GM18507 (cell line): ENCODE data around the gene ADGRG6.
"Not testable (repeated sequence)": the region's sequence is repeated elsewhere in the genome, so short reads cannot be mapped to it uniquely, and the experiment has no call there.

ENCODE experiments used
- DNase-seq: peaks from one replicate; pipeline ENCODE4 v3.0.0; 2011; ENCODE audit warnings: low read depth; ENCODE audit not compliant: insufficient read length; ENCODE audit errors: extremely low spot score
- FAIRE-seq: peaks from 2 replicates; lab custom pipeline; 2011; peaks lifted over from hg19 to GRCh38; lab: Jason Lieb, UNC

Gene ADGRG6

DNA sequence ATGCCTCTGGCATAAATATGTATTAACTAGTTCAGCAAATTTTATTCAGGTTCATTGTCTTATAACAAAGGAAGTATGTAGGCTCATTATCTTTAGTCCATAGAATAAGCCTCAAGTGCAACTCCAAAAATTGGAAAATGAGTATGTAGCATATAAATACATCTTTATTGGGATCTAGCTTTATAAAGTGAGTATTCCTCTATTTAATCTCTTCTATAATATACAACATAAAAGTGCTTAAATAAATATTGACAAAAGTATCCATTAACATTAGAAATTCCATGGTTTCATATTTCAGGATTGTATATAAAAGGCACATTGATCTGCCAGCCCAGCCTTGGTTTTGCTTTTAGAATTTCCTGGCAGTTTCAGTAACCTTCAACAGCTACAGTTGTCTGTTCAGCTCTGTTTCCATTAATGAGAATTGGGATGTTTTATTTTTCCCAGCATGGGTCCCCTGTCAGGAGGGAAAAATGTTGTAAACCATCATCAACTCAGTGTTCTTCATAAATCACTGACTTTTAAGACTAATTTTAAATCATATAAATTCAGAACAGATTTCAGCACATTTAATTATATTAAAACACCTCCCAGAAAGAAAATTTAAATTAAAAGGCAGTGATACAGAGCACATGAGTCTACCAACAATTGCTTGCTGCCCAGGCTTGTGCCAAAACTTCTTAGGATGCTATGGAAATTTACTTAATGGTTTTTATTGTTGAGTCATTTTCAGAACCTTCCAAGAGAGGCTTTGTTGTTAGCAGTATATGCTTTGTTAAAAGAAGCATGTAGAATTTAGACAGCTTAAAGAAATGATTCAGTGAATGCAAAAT lies 119.7 kb downstream of the ADGRG6 start:
- no peak for DNase-seq
- FAIRE-seq: no peak

- FAIRE-seq, DNase-seq: not testable (repeated sequence)
Observed at GRCh38 chr6:142426444-142427132, 124.8 kb downstream of the ADGRG6 start.

- DNase-seq, FAIRE-seq: not testable (repeated sequence)
Observed at GRCh38 chr6:142428468-142428867, 126.7 kb downstream of the ADGRG6 start.

DNA sequence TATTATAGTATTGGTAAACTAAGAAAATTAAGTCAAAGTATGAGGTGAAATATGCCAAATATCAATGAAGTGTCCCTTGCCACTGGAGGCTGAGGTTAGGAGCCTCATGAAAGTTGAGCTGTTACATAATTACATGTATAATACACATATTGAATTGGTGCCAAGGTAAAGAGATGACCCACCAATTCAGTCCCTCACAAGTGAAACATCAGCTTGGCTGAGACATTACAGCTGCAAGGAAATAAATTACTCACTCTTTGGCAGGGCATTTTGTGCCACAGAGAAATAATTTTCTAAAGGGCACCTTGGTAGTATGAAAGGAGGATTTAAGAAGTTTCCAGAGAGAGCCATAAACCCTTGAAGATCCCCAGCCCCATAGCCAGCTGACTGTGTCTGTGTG lies 127.4 kb downstream of the ADGRG6 start:
- no peak for DNase-seq

GRCh38 chr6:142433419-142433818 lies 131.6 kb downstream of the ADGRG6 start:
- no peak for DNase-seq
- no peak for FAIRE-seq

More for the DNA sequence above, 127.4 kb downstream of the ADGRG6 start:
- FAIRE-seq: no peak

DNA sequence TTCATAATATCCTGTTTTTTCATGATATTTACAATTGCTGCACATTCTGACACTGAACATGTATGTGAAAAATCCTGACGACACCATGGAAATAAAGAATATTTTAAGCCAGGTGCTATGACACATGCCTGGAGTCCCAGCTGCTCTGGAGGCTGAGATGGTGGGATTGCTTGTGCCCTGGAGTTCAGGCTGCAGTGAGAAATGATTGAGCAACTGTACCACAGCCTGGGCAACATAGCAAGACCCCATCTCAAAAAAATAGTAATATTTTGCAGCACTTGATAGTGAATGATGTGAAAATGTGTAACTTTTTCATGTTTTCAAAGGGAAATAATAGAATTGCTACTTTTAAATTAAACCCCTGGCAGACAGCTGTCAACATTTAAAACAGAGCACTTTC lies 137.1 kb downstream of the ADGRG6 start:
- FAIRE-seq (no peak), DNase-seq (no peak)

- DNase-seq (no peak), FAIRE-seq (no peak)
Observed at GRCh38 chr6:142440600-142441293, 138.9 kb downstream of the ADGRG6 start.

DNA sequence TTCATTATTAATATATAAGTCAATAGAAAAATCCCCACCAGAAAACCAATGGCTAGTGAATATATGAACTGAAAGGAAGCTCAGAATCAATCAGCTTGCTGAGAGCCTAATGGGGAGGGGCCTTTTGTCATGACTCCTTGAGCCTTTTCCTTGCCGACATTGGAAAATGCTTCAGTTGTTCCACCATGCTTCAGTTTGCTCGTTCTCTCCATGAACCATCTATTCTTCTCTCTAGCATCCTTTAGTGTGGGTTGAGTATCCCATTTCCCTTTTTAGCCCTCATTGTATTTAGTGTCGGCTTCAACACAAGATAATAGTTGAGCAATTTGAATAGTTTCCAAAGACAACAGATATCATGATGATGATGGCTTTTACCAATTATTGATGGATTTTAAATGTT lies 139.9 kb downstream of the ADGRG6 start:
- no peak for DNase-seq
- no peak for FAIRE-seq

DNA sequence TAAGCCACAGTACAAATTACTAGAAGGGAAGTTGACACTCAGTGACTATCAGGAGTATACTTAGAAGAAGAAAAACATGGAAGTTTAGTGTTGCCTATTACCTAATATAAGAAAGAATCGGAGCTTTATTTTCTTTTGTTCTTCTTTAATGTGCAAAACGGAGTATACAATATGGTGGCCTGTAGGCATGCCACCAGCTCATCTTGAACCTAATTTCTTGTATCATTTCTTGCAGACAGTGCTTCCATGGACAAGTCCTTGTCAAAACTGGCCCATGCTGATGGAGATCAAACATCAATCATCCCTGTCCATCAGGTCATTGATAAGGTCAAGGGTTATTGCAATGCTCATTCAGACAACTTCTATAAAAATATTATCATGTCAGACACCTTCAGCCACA lies 141.3 kb downstream of the ADGRG6 start:
- no peak for FAIRE-seq

DNA sequence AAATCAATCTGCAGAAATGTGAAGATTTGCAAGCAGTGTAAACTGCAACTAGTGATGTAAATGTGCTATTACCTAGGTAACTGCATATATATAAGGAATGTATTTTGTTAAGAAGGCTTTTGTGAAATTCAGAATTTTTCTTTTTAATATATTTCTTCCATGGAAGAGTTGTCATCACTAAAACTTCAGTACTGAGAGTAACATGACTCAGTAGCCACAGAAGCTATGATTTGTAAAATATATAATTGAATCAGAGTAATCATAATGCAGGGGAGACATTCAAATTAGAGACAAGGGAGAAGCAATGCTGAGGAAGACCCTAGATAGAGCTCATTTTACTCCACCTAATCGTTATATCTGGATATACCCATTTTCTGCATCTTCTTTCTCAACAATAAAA lies 141.7 kb downstream of the ADGRG6 start:
- FAIRE-seq (no peak), DNase-seq (no peak)

More for the DNA sequence above, 141.3 kb downstream of the ADGRG6 start:
- no peak for DNase-seq

GRCh38 chr6:142444376-142444775 lies 142.6 kb downstream of the ADGRG6 start:
- FAIRE-seq (no peak), DNase-seq (no peak)

- FAIRE-seq (no peak), DNase-seq (no peak)
Observed at GRCh38 chr6:142444881-142445301, 143.1 kb downstream of the ADGRG6 start.

DNA sequence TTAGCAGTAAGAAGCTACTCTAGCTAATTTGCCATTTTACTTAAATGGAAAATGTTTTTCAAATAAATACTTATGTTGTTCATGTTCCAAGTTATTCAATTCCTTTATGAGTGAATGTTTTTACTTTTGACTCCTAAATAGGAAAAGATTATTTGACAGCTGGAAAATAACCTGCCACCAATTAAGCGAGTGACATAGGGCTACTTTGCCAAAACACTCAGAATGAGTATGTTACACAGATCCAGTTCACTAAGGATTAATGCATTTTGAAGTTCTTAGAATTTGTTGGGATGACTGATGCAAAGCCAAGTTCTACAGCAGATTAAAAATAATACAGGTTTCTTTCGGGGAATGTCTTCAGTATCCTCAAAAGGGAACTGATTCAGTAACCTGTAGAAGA lies 144.4 kb downstream of the ADGRG6 start:
- FAIRE-seq: no peak

DNA sequence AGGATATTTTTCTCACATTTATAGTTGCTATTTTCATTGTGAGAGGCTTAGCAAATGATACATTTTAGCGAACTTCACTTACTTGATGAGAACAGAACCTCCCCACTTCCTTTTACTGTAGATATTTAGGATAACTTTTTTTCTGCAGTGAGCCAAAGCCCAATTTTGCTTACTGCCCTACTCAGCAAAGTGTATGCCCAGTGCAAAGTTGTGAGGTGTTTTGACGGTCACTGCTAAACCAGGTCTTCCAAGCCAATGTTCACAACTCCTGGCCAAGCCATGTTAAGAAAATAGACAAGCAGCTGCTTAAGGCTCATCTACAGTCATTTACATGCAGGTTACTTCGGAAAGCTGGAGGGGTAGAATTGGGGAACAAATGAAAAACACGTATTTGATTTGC lies 144.8 kb downstream of the ADGRG6 start:
- no peak for DNase-seq
- no peak for FAIRE-seq

More for the DNA sequence above, 144.4 kb downstream of the ADGRG6 start:
- DNase-seq: no peak

DNA sequence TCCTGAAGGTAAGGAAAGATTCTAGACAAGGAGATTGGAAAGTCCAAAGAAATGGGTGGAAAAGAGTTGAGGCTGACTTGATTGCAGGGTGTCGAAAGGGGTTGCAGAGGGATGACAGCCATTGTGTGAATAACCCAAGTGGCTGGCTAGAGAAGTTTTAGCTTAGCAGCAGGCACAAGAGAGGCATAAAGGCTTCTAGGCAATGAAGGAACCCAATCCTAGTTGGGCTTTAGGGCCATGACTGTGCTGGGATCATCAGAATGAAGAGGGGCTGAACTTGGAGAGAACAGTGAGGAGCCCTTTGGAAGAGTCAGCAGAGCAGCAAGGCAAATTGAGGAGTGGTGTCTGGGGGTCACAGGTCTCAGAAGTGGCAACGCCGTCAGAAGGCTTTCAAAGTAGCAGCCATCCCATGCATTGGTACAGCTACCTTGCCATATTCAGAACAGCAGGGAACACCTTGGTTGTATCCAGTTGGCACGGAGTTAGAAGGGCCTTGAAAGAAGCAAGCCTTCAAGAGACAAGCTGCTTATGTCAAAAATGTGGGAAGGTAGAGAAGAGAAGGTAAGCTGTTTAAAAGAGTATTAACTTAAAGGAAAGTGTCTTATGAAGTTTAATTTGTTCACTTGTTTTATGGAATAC lies 146.4 kb downstream of the ADGRG6 start:
- DNase-seq (no peak), FAIRE-seq (no peak)

DNA sequence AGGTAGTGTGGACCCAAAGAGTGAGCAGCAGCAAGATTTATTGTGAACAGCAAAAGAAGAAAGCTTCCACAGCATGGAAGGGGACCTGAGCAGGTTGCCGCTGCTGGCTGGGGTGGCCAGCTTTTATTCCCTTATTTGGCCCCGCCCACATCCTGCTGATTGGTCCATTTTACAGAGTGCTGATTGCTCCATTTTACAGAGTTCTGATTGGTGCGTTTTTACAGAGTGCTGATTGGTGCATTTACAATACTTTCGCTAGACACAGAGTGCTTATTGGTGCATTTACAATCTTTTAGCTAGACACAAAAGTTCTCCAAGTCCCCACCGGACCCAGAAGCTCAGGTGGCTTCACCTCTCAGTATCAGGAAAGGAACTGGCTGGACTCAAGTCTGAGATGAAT lies 149.0 kb downstream of the ADGRG6 start:
- DNase-seq, FAIRE-seq: not testable (repeated sequence)

DNA sequence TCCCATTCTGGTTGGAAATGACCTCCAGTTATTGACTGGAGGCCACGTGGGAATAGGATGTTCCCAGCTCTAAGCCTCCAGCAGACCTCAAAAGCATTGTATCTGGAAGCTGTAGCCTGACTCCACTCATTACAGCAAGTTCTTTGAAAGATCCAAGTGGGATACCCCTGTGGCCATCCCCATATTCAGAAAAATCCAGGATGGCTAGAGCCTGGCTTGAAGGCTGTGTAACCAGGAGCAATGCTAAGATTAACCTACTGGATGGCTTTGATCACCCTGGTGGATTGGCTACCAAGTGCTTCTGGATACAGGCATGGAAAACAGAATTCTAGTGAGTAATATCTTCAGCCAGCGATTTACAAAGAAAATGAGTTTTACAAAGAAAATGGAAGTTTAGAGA lies 151.2 kb downstream of the ADGRG6 start:
- FAIRE-seq: no peak

DNA sequence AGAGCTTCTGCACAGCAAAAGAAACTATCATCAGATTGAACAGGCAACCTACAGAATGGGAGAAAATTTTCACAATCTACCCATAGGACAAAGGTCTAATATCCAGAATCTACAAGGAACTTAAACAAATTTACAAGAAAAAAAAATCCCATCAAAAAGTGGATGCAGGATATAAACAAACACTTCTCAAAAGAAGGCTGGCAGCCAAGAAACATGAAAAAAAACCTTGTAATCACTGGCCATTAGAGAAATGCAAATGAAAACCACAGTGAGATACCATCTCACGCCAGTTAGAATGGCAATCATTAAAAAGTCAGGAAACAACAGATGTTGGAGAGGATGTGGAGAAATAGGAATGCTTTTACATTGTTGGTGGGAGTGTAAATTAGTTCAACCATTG lies 152.4 kb downstream of the ADGRG6 start:
- DNase-seq, FAIRE-seq: not testable (repeated sequence)

More for the DNA sequence above, 151.2 kb downstream of the ADGRG6 start:
- DNase-seq: no peak

- not testable (repeated sequence) for DNase-seq, FAIRE-seq
Observed at GRCh38 chr6:142454848-142455247, 153.0 kb downstream of the ADGRG6 start.
